Measurements from ENCODE around the gene ANKRD13C. TPM values are rescaled to one million over a fixed set of nuclear protein-coding genes. Genes with fewer than 3 reads are reported as not detected.

Gene ANKRD13C, protein sequence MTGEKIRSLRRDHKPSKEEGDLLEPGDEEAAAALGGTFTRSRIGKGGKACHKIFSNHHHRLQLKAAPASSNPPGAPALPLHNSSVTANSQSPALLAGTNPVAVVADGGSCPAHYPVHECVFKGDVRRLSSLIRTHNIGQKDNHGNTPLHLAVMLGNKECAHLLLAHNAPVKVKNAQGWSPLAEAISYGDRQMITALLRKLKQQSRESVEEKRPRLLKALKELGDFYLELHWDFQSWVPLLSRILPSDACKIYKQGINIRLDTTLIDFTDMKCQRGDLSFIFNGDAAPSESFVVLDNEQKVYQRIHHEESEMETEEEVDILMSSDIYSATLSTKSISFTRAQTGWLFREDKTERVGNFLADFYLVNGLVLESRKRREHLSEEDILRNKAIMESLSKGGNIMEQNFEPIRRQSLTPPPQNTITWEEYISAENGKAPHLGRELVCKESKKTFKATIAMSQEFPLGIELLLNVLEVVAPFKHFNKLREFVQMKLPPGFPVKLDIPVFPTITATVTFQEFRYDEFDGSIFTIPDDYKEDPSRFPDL
- total RNA-seq (2021) (20.6 and 21.8 TPM in 2 replicates), Bru-seq, nascent RNA (percentile 85 among the genes with signal in this experiment), BruChase-seq, experiment 1, labeled RNA remaining after a 2-hour chase (percentile 81 among the genes with signal in this experiment), BruChase-seq, experiment 2, labeled RNA remaining after a 6-hour chase (percentile 77 among the genes with signal in this experiment)
- long read RNA-seq, full-length matches to known transcripts: 35 of 78 reads
- long read RNA-seq, partial matches to known transcripts: 6 of 78 reads
- long read RNA-seq, other reads (novel, unspliced or antisense): 37 of 78 reads

GRCh38 chr1:70354332-70355110 is at the start of gene ANKRD13C:
Gene ANKRD13C (minus strand): TSS chr1:70354722. CDS start chr1:70354408, 314 bp downstream.
- Histone ChIP-seq H3K36me3 (ENCODE audit: insufficient read depth, low read length, poor library complexity, severe bottlenecking) (no peaks in the 10 kb centered on the region), H3K9me3 (ENCODE audit: low read depth, low read length, poor library complexity, severe bottlenecking) (no peaks in the 10 kb centered on the region), H3K4me1 (ENCODE audit: insufficient read depth, low read length, poor library complexity, severe bottlenecking) (no peaks in the 10 kb centered on the region), H3K4me3 (ENCODE audit: low read depth, low read length, poor library complexity, severe bottlenecking) (peak within 1 kb of the TSS; percentile 83), H3K27me3 (replicated peaks; ENCODE audit: insufficient read depth, low read depth, low read length, poor library complexity) (no peaks in the 10 kb centered on the region), H3K27ac (ENCODE audit: low read depth, low read length, poor library complexity, severe bottlenecking) (peak within 1 kb of the TSS; percentile 96)
- TF ChIP-seq, protein P1, sequence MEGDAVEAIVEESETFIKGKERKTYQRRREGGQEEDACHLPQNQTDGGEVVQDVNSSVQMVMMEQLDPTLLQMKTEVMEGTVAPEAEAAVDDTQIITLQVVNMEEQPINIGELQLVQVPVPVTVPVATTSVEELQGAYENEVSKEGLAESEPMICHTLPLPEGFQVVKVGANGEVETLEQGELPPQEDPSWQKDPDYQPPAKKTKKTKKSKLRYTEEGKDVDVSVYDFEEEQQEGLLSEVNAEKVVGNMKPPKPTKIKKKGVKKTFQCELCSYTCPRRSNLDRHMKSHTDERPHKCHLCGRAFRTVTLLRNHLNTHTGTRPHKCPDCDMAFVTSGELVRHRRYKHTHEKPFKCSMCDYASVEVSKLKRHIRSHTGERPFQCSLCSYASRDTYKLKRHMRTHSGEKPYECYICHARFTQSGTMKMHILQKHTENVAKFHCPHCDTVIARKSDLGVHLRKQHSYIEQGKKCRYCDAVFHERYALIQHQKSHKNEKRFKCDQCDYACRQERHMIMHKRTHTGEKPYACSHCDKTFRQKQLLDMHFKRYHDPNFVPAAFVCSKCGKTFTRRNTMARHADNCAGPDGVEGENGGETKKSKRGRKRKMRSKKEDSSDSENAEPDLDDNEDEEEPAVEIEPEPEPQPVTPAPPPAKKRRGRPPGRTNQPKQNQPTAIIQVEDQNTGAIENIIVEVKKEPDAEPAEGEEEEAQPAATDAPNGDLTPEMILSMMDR (conservative IDR thresholded peaks at IDR 0.05; ENCODE audit: low read depth, low read length): no peak; the same call in 1 of the 2 replicates
- TF ChIP-seq EZH2 (IDR thresholded peaks at IDR 0.05; ENCODE audit: borderline replicate concordance, low read depth, low read length, poor library complexity, severe bottlenecking): no peak
- POLR2A ChIA-PET (ENCODE audit: low non-redundant PET): interaction anchor here (1.6 kb wide), 1 partner anchor 57 kb away, joined by 8 read pairs; the partner anchor contains the start of gene CTH
- CTCF ChIA-PET: interaction anchor here (0.6 to 1.0 kb wide), 2 partner anchors 80 to 696 kb away, joined by 3 to 7 read pairs; no protein-coding TSS in a partner anchor
- no TSS peak for BruUV-seq (replicated peaks)
- peak; percentile 99 for DNase-seq (ENCODE audit: low spot score)
- intact Hi-C loops (cut with micrococcal nuclease; ENCODE audit: unreplicated experiment): loop anchor here (2.0 to 5.0 kb wide), 2 partner anchors 37 to 56 kb away; partner anchors contain the start of gene CTH

DNA sequence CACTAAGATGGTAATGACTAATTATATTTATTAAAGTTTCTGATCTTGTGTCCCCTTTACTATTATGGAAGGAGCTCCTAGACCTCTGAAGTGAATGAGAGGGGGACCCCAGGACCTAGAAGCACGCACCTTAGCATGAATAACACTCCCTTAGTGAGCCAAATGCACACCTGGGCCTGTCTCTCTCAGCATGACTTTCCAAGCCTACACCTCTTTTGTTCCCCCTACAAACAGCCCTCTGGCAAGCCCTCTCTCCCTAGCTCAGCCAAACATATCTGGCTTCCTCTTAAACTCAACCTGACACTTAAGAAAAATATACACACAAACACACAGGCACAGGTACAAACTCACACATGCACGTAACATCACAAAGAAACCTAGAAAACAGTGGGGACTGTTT is 49.2 kb upstream of the ANKRD13C start:
- no peak for DNase-seq (ENCODE audit: low spot score)
- ChIA-PET POLR2A (ENCODE audit: low non-redundant PET) (no interaction called here), CTCF (no interaction called here)
- Histone ChIP-seq H3K27me3 (replicated peaks; ENCODE audit: insufficient read depth, low read depth, low read length, poor library complexity) (no peaks in the 10 kb centered on the region), H3K27ac (ENCODE audit: low read depth, low read length, poor library complexity, severe bottlenecking) (no peak overlapping the region), H3K36me3 (ENCODE audit: insufficient read depth, low read length, poor library complexity, severe bottlenecking) (no peaks in the 10 kb centered on the region), H3K9me3 (ENCODE audit: low read depth, low read length, poor library complexity, severe bottlenecking) (no peaks in the 10 kb centered on the region), H3K4me1 (ENCODE audit: insufficient read depth, low read length, poor library complexity, severe bottlenecking) (no peaks in the 10 kb centered on the region), H3K4me3 (ENCODE audit: low read depth, low read length, poor library complexity, severe bottlenecking) (no peak overlapping the region)
- no TSS peak for BruUV-seq (replicated peaks)
- TF ChIP-seq, protein P1 (conservative IDR thresholded peaks at IDR 0.05; ENCODE audit: low read depth, low read length): no peak
- no peak for TF ChIP-seq EZH2 (IDR thresholded peaks at IDR 0.05; ENCODE audit: borderline replicate concordance, low read depth, low read length, poor library complexity, severe bottlenecking)
- intact Hi-C loops (cut with micrococcal nuclease; ENCODE audit: unreplicated experiment): no loop called here

GRCh38 chr1:70401974-70402373 is 47.5 kb upstream of the ANKRD13C start:
- H3K27me3 ChIP-seq (replicated peaks; ENCODE audit: insufficient read depth, low read depth, low read length, poor library complexity): no peaks in the 10 kb centered on the region
- H3K27ac ChIP-seq (ENCODE audit: low read depth, low read length, poor library complexity, severe bottlenecking): no peak overlapping the region
- intact Hi-C loops (cut with micrococcal nuclease; ENCODE audit: unreplicated experiment): no loop called here
- H3K4me3 ChIP-seq (ENCODE audit: low read depth, low read length, poor library complexity, severe bottlenecking): no peak overlapping the region
- ChIA-PET POLR2A (ENCODE audit: low non-redundant PET) (no interaction called here), CTCF (no interaction called here)
- TF ChIP-seq, protein P1 (conservative IDR thresholded peaks at IDR 0.05; ENCODE audit: low read depth, low read length): no peak
- TF ChIP-seq EZH2 (IDR thresholded peaks at IDR 0.05; ENCODE audit: borderline replicate concordance, low read depth, low read length, poor library complexity, severe bottlenecking): no peak
- no peaks in the 10 kb centered on the region for H3K4me1 ChIP-seq (ENCODE audit: insufficient read depth, low read length, poor library complexity, severe bottlenecking)
- H3K36me3 ChIP-seq (ENCODE audit: insufficient read depth, low read length, poor library complexity, severe bottlenecking): no peaks in the 10 kb centered on the region
- H3K9me3 ChIP-seq (ENCODE audit: low read depth, low read length, poor library complexity, severe bottlenecking): no peaks in the 10 kb centered on the region
- DNase-seq (ENCODE audit: low spot score): no peak
- BruUV-seq (replicated peaks): no TSS peak

Data from A673 (cell line).